NAMALWA (cell line): ENCODE data around the gene GNL1.

ENCODE experiments used
- DNase-seq: peaks from one replicate; pipeline ENCODE4 v3.0.0-alpha.2; 2015; ENCODE audit warnings: low spot score

GNL1 gene, protein sequence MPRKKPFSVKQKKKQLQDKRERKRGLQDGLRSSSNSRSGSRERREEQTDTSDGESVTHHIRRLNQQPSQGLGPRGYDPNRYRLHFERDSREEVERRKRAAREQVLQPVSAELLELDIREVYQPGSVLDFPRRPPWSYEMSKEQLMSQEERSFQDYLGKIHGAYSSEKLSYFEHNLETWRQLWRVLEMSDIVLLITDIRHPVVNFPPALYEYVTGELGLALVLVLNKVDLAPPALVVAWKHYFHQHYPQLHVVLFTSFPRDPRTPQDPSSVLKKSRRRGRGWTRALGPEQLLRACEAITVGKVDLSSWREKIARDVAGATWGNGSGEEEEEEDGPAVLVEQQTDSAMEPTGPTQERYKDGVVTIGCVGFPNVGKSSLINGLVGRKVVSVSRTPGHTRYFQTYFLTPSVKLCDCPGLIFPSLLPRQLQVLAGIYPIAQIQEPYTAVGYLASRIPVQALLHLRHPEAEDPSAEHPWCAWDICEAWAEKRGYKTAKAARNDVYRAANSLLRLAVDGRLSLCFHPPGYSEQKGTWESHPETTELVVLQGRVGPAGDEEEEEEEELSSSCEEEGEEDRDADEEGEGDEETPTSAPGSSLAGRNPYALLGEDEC

DNA sequence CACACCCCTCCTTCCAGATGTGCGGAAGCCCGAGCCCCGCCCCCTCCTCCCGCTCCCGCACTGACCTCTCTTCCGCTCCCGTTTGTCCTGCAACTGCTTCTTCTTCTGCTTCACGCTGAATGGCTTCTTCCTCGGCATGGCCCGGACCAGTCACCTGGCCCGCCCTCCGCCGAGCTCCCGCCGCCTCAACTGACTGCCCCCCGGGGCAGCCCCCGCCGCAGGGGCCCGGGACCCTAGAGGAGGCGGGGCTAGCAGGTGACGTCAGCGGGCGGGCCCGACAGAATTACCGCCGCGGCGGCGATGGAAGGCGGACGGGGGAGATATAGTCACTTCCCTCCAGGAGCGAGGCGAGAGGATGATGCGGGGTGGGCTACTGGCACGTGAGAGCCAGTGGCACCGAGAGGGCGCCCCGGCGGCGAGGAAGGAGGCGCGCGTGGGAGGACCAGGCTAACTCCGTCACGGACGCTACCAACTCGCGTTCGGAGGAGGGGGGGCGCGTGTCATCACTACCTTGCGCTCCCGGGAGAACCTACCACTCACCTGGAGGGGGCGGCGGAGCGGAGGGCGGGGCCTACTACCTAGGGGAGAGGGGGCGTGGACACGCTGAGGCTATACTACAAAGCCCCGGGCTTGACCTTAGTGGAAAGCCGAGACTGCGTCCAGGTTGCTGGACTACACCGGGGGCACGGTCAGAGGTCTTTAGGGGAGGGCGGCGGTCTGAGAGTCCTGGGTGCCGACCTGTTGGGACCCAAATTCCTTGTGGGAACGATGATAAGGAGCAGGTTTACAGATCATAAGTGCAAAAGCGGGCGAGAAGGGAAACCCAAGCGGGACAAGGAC lies at the start of gene GNL1:
Gene GNL1, minus strand, starts transcription at position 424 of the 840 bp plus-strand sequence. Its CDS starts 286 bp downstream, at position 138.
- DNase-seq = peak; percentile 94

DNA sequence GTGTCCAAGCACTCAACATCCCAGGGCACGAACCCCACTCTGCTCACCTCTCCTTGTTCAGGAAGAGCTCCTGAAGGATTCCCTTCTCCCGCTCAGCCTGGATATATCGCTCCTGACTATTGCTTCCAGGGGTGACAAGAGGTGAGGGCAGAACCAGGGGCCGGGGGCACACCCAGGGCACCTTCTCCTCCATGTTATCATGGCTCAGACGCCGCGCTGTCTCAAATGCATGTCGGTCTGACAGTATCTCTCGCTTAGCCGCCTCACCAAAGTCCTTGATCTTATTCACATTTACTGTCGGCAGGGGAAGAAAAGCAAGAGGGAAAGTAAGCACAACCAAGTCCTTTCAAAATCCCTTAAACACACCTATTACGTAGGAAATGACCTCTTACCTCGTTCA lies 47.7 kb upstream of the GNL1 start:
- DNase-seq = no peak

DNA sequence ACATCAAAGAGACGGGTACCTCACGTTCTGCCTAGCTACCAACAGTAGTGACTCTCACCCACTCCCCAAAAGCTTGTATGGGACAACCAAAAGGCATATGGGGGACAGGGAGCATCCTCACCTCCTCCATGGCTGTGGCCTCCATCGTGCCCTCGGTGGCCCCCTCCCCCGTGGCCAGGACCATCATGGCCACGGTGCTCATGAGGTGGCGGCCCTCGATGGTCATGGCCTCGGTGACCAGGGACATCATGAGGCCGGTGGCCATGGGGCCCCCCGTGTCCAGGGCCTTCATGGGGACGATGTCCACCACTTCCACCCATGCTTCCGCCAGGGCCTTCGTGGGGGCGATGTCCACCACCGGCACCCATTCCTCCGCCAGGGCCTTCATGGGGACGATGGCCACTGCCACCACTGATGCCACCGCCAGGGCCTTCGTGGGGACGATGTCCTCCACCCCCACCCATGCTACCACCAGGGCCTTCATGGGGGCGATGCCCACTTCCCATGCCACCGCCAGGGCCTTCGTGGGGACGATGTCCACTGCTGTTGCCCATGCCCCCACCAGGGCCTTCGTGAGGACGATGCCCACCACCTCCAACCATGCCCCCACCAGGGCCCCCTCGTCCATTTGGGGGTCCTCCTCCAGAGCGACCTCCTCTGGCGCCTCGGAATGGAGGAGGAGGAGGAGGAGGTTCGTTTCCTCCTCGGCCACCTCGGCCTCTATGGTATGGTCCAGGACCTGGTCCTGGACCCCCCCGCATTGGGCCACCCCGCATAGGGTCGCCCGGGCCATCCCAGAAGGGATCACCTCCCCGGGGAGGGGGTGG lies 45.7 kb upstream of the GNL1 start:
- no peak for DNase-seq

DNA sequence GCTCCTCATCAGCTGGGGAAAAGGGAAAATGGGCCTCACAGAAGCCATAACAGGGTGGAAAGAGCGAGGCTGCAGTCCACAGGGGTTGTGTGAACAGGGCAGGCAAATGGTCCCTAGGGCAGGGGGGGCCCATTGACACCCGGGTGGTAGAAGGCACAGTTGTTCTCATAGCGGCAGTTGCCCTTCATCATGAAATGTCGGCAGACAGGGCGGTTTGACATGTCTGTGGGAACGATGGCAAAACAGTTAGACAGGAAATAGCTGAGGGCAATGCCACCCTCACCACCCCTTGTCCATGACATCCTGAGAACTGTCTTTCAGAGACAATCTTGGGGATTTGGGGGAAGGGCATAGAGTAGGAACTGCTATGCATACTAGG lies 45.1 kb upstream of the GNL1 start:
- no peak for DNase-seq

DNA sequence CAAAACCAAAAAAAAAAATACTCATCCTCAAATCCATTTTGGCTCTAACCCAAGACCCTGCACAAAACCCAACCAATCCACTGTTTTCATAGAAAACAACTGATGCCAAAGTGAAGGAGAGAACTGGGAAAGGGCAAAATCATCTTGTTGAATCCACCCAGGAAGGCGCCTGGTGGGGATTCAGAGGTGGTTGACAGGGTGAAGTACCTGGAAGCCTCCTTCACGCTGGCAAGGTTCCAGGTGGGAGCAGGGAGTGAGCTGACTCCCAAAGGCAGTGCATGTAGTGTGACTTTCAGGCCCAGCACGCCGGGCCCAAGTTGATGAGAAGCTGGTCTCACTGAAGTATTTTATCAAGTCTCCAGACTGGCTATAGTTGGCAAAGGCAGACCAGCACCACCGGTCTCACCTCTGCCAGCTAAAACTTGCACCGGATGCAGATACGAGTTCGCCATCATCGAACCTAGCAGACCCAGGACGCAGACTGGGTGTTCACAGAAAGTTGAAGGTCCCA lies 44.2 kb upstream of the GNL1 start:
- no peak for DNase-seq

DNA sequence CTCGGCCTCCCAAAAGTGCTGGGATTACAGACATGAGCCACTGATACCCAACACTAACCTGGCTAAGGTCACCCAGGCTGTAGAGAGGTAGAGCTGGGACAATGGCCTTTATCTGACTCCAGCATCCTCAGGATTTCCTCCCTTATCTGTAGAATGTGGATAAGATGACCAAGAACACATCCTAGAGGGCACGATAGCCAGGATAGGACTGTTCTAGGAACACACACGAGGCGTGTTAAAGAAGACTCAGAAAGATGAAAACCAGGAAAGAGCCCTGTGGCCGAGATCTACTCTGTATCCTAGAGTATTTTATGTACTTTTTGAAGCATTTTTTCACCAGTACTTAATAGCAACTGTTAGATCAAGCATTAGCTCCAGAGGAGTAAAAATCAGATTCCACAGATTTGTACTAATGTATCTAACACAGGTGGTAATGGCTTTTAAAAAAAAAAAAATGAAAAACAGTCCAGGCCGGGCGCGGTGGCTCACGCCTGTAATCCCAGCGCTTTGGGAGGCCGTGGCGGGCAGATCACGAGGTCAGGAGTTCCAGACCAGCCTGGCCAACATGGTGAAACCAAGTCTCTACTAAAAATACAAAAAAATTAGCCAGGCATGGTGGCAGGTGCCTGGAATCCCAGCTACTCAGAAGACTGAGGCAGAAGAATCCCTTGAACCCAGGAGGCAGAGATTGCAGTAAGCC lies 43.5 kb upstream of the GNL1 start:
- DNase-seq = no peak

DNA sequence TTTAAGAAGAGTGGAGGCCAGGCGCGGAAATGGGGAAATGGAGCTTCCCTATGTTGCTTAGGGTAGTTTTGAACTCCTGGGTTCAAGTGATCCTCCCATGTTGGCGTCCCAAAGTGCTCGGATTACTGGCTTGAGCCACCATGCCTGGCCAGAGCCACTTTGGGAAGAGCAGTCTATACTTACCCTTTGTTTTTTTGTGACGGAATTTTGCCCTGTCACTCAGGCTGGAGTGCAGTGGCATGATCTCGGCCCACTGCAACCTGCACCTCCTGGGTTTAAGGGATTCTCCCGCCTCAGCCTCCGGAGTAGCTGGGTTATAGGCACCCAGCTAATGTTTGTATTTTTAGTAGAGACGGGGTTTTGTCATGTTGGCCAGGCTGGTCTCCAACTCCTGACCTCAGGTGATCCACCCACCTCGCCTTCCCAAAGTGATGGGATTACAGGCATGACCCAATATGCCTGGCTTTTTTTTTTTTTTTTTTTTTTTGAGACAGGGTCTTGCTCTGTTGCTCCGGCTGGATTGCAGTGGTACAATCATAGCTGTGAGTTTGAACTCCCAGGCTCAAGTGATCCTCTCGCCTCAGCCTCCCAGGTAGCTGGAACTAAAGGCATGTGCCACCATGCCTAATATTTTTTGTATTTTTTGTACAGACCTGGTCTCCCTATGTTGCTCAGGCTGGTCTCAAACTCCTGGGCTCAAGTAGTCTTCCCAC lies 42.8 kb upstream of the GNL1 start:
- no peak for DNase-seq

DNA sequence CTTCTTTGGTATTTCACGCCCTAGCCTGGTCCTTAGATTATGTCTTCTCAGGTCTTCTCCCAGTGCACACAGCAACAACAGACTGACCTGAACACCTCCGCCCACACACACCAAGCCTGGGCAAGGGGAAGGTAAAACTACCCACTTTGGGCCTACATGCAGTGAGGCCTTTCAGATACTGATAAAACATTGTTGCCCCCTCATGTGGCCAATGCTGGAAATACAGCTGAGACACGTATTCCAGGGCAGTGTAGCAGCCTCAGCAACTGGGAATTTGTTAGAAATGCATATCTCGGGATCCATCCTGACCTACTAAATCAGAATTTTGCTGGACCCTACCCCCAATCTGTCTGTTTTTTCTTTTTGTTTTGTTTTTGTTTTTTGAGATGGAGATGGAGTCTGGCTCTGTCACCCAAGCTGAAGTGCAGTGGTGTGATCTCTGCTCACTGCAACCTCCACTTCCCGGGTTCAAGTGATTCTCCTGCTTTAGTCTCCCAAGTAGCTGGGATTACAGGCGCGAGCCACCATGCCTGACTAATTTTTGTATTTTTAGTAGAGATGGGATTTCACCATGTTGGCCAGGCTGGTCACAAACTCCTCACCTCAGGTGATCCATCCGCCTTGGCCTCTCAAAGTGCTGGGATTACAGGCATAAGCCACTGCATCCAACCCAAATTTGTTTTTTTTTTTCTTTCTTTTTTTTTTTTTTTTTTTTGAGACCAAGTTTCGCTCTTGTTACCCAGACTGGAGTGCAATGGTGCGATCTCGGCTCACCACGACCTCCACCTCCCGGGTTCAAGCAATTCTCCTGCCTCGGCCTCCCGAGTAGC lies 41.2 kb upstream of the GNL1 start:
- DNase-seq = peak; percentile 91

DNA sequence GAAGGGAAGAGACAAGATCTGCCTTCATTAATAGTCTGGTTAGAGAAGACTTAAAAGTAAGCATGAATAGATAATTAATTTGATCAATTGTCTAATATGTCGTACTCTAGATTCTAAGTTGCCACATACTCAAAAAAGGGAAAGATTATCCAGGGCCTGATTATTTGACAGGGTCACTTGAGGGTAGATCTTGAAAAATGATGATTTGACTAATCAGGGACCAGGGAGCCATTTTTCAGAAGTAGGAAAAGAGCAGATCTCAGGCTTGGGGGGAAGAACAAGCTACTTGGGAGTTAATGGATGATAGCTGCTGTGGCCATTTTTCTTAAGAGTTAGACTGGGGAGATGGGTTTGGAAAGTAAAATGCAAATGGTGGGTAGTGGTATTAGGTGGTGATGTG lies 36.0 kb upstream of the GNL1 start:
- no peak for DNase-seq

DNA sequence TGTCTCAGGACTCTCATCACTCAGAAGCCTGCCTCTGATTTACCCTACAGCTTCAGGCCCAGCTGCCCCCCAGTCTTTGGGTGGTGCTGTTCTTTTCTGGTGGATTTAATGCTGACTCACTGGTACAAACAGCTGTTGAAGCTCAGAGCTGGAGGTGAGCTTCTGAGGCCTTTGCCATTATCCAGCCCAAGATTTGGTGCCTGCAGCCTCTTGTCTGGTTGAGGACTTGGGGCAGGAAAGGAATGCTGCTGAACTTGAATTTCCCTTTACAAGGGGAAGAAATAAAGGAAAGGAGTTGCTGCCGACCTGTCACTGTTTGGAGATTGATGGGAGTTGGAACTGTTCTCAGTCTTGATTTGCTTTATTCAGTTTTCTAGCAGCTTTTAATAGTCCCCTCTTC lies 34.7 kb upstream of the GNL1 start:
- DNase-seq = no peak

DNA sequence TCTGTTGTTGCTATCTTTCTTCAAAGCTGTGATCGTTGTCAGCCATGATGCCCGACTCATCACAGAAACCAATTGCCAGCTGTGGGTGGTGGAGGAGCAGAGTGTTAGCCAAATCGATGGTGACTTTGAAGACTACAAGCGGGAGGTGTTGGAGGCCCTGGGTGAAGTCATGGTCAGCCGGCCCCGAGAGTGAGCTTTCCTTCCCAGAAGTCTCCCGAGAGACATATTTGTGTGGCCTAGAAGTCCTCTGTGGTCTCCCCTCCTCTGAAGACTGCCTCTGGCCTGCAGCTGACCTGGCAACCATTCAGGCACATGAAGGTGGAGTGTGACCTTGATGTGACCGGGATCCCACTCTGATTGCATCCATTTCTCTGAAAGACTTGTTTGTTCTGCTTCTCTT lies 34.2 kb upstream of the GNL1 start:
- DNase-seq = no peak

DNA sequence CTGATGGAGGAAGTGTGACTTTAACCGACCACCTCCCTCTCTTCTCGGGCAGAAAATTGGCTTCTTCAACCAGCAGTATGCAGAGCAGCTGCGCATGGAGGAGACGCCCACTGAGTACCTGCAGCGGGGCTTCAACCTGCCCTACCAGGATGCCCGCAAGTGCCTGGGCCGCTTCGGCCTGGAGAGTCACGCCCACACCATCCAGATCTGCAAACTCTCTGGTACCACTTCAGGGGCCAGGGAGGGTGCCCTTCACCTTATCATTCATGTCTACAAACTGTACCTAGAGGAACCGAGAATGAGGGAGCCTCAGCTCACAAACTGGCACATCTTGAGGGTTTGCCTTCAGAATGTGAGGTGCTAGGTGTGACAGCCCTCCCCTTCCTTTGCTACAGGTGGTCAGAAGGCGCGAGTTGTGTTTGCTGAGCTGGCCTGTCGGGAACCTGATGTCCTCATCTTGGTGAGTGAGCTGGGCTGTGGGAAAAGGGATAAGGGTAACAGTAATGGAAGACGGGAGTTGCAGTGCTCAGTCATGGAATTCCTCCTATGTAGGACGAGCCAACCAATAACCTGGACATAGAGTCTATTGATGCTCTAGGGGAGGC lies 33.6 kb upstream of the GNL1 start:
- DNase-seq = no peak

DNA sequence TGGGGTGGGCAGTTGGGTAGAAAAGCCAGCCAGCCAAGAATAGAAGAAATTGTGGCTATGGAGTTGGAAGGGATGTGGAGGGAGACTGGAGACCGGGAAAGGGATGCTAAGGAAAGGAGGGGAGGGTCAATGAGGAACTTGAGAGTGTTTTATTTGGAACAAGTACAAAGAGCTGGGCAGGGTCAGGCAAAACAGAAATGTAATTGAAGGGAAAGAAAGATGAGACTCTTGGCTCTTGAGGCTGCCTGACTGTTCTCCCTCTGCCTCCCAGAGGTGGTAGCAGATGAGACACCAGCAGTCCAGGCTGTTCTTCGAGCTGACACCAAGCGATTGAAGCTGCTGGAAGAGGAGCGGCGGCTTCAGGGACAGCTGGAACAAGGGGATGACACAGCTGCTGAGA lies 27.6 kb upstream of the GNL1 start:
- DNase-seq = no peak

DNA sequence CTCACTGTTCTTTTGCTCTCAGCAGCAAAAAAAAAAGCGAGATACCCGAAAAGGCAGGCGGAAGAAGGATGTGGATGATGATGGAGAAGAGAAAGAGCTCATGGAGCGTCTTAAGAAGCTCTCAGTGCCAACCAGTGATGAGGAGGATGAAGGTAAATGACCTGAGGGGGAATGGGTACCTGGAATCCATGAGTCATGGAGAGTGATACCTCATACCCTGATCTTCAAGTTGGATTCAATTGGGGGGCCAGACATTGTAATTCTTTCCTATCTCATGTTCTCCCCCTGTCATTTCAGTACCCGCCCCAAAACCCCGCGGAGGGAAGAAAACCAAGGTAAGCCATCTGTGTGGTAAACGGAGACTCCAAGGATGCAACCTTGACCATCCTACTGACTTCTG lies 21.8 kb upstream of the GNL1 start:
- no peak for DNase-seq

DNA sequence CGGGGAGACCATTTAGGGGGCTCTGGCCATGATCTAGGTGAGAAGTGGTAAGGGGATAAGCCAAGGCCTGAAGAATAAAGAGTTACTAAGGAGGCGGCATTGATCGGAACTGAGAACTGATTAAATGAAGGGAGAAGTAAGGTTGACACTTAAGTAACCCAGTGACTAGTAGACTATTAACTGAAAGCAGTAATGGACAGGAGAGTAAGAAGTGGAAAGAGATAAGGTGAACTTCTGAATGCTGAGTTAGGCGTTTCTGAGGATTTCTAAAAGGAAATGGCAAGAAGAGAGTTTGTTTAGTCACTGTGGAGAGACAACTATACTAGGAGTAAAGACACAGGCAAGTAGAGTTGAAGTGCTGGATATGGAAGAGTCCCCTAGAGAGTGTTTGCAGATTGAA lies 16.8 kb upstream of the GNL1 start:
- no peak for DNase-seq

DNA sequence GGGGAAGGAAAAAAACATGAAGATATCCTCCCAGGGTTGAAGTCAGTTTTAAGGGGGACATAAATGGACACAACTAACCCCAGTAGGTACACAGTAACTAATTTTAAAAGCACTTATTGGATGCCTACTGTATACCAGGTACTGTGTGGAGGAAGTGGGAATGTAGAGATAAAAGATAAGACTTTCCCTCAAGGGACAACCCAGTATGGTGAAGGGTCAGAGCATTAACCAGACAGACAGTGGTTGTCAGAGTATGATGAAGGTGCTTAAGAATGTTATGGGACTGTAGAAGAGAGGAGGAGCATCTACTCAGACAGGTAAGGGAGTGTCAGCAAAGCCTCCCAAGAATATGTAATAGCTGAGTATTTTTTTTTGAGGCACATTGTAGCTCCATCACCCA lies 15.9 kb upstream of the GNL1 start:
- DNase-seq = no peak

DNA sequence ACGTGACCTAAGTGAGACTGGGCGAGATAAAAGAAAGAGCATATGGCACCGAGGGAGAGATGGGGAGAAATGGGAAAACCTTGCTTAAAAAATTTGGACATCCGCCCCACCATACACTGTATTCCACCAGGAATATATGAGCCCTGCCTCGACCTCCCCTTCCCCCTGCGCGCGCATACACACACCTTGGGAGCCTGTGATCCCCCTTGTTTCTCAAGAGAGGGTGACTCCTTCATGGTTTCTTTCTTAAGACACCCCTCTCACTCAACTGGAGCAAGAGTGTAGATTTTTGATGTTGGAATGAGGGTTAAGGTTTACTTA lies 15.4 kb upstream of the GNL1 start:
- DNase-seq = no peak

DNA sequence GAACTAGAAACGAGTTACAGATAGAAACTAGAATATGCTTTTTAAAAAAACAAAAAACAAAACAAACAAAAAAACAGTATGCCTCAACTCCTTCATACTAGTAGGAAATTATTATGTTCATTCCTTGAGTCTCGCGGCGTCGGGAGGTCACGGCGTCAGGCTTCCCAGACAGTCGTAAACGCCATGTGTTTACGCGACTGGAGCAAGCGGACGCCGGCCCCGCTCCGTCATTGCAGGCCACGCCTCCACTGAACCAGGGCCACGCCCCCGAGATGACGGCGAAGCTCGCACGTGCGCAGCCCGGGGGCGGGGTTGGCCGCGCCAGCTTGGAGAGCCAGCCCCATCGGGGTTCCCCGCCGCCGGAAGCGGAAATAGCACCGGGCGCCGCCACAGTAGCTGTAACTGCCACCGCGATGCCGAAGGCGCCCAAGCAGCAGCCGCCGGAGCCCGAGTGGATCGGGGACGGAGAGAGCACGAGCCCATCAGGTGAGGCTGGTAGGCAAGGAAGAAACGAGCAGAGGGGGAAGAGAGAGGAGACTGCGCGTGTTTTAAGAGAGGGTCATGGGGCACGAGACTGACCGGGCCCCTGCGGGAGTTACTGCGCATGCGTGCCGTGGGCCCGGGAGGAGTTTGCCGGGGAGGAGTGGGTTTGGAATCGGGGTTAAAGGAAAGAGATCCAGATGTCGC lies 14.9 kb upstream of the GNL1 start, which contains the start of gene ABCF1:
Gene ABCF1, plus strand, starts transcription at position 368 of the 687 bp plus-strand sequence. Its CDS starts 46 bp downstream, at position 414.
- DNase-seq = peak; percentile 97

DNA sequence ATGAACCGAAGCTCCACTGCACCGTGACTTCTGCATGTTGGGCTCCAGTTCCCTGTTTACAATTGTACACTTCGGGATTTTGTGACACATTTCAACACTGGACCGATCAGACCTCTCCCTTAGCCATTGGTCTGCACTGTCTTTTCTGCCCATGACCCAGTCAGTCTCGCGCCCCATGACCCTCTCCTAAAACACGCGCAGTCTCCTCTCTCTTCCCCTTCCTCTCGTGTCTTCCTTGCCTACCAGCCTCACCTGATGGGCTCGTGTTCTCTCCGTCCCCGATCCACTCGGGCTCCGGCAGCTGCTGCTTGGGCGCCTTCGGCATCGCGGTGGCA lies 14.4 kb upstream of the GNL1 start:
- DNase-seq = no peak
